Right atrium auricular region (tissue), 2 donors: Measurements from ENCODE around the gene CSMD2. TPM values are rescaled to one million over a fixed set of nuclear protein-coding genes. Genes with fewer than 3 reads are reported as not detected.

Experiments
- DNase-seq: peaks from one replicate; pipeline ENCODE4 v3.0.0-alpha.2; 2019; ENCODE audit warnings: low spot score
- H3K27ac ChIP-seq, 2 donors: fragments of 200-600 bp; sonication (generic); 1 replicate in 1 of 2; 2 replicates in 1 of 2; pipeline ENCODE4 v1.5.1; 2016 to 2019
- H3K27me3 ChIP-seq, 2 donors: fragments of 200-600 bp; sonication (generic); one replicate each; pipeline versions ENCODE4 v1.5.1 to v1.6.0; 2017 to 2019
- H3K36me3 ChIP-seq: fragments of 200-600 bp; sonication (generic); one replicate; pipeline ENCODE4 v1.5.1; 2016
- H3K4me1 ChIP-seq, 2 donors: fragments of 200-600 bp; sonication (generic); one replicate each; pipeline versions ENCODE4 v1.5.1 to v1.6.0; 2017 to 2019
- H3K4me3 ChIP-seq, 2 donors: fragments of 200-600 bp; sonication (generic); 1 replicate in 1 of 2; 2 replicates in 1 of 2; pipeline ENCODE4 v1.5.1; 2017 to 2019; ENCODE audit warnings: mild to moderate bottlenecking in 1 of 2, moderate library complexity in 1 of 2
- H3K9me3 ChIP-seq, 2 donors: fragments of 200-600 bp; sonication (generic); one replicate each; pipeline ENCODE4 v1.5.1; 2019
- total RNA-seq, 2 donors: library from RNA; depleted of rRNA; stranded (reverse); fragments of >200 nt; gene quantifications; one replicate each; pipeline ENCODE4 v1.1.0, GENCODE V29; 2016
- TF ChIP-seq, protein P1 (sequence below), 2 donors: fragments of 200-600 bp; sonication (generic); IDR thresholded peaks; one replicate each; pipeline ENCODE4 v1.5.1; 2019; ENCODE audit warnings: antibody characterized with exemption in 2 of 2

Gene CSMD2
- total RNA-seq, 2 donors from 2014 or later = 0.39 to 0.44 TPM

- no peaks in the 10 kb centered on the region for H3K27me3 ChIP-seq
- TF ChIP-seq, protein P1, sequence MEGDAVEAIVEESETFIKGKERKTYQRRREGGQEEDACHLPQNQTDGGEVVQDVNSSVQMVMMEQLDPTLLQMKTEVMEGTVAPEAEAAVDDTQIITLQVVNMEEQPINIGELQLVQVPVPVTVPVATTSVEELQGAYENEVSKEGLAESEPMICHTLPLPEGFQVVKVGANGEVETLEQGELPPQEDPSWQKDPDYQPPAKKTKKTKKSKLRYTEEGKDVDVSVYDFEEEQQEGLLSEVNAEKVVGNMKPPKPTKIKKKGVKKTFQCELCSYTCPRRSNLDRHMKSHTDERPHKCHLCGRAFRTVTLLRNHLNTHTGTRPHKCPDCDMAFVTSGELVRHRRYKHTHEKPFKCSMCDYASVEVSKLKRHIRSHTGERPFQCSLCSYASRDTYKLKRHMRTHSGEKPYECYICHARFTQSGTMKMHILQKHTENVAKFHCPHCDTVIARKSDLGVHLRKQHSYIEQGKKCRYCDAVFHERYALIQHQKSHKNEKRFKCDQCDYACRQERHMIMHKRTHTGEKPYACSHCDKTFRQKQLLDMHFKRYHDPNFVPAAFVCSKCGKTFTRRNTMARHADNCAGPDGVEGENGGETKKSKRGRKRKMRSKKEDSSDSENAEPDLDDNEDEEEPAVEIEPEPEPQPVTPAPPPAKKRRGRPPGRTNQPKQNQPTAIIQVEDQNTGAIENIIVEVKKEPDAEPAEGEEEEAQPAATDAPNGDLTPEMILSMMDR (IDR thresholded peaks at IDR 0.05) = no peak
- no peaks in the 10 kb centered on the region for H3K9me3 ChIP-seq
- no peak overlapping the region for H3K27ac ChIP-seq
- no peaks in the 10 kb centered on the region for H3K4me1 ChIP-seq
- DNase-seq = no peak
- no peaks in the 10 kb centered on the region for H3K36me3 ChIP-seq
- no peak overlapping the region for H3K4me3 ChIP-seq
These were observed 127.2 kb downstream of the CSMD2 start for GRCh38 chr1:34037856-34038255.

DNA sequence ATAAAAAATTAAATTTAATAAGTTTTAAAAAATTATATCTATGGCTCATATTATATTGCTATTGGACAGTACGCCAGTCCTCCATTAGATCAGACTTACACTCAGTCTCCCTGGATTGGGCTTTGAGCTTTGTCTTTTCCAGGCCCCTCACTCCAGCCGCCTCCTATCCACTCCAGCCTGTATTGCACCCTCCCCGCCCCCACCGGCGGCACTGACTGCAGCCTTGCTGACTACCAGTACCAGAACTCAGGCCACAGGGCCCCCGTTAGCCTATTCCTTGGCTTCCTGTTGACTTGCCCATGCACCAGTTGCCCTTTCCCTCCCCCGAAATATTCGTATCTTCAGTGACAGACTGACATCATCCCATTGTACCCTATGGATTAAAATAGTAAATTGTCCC lies 127.9 kb downstream of the CSMD2 start:
- Histone ChIP-seq H3K27me3 (no peaks in the 10 kb centered on the region), H3K4me1 (no peaks in the 10 kb centered on the region), H3K27ac (no peak overlapping the region), H3K9me3 (no peaks in the 10 kb centered on the region), H3K4me3 (no peak overlapping the region), H3K36me3 (no peaks in the 10 kb centered on the region)
- TF ChIP-seq, protein P1 (IDR thresholded peaks at IDR 0.05) = no peak
- DNase-seq = no peak

- no peaks in the 10 kb centered on the region for H3K9me3 ChIP-seq
- no peaks in the 10 kb centered on the region for H3K27me3 ChIP-seq
- no peaks in the 10 kb centered on the region for H3K4me1 ChIP-seq
- no peak for DNase-seq
- TF ChIP-seq, protein P1 (IDR thresholded peaks at IDR 0.05) = no peak
- H3K4me3 ChIP-seq = no peak overlapping the region
- H3K36me3 ChIP-seq = no peaks in the 10 kb centered on the region
- H3K27ac ChIP-seq = no peak overlapping the region
These were observed 131.0 kb downstream of the CSMD2 start for GRCh38 chr1:34034036-34034435.

DNA sequence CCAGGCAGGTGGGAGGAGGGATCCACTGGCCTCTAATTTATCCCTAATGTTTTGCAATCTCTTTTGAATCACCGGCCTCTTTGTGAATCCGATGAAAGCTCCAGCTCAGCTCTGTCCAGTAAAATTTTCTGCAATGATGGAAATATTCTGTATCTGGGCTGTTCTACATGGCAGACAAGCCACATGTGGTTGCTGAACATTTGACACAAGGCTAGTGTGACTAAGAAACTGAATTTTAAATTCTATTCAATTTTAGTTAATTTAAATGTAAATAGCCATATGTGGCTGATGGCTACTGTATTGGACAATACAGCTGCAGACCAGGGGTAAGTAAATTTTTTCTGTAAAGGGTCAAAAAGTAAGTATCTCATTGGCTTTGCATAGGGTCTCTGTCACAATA lies 135.1 kb downstream of the CSMD2 start:
- Histone ChIP-seq H3K36me3 (no peaks in the 10 kb centered on the region), H3K4me3 (no peak overlapping the region), H3K27ac (no peak overlapping the region), H3K27me3 (no peaks in the 10 kb centered on the region), H3K4me1 (no peaks in the 10 kb centered on the region), H3K9me3 (no peaks in the 10 kb centered on the region)
- TF ChIP-seq, protein P1 (IDR thresholded peaks at IDR 0.05) = no peak
- no peak for DNase-seq

DNA sequence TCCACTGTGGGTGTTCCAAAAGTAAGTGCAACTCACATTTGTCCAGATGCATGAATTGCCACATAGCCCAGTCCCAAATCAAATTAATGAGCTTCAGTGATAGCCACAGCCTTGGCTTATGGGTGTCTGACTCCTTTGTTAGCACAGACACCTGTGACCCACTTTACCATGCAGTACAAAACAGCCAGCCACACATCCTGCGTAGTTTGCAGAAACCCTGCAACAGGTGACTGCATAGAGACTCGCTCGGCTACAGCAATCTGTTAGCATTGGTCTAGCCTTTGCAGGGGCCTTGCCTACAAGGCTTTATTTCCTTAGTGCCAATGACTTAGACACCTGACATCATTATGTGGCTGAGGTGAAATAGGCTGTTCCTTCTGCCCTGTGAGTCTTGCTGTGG lies 135.5 kb downstream of the CSMD2 start:
- no peaks in the 10 kb centered on the region for H3K9me3 ChIP-seq
- no peaks in the 10 kb centered on the region for H3K4me1 ChIP-seq
- TF ChIP-seq, protein P1 (IDR thresholded peaks at IDR 0.05) = no peak
- no peak overlapping the region for H3K27ac ChIP-seq
- H3K27me3 ChIP-seq = no peaks in the 10 kb centered on the region
- no peak overlapping the region for H3K4me3 ChIP-seq
- no peaks in the 10 kb centered on the region for H3K36me3 ChIP-seq
- no peak for DNase-seq

- H3K27me3 ChIP-seq = no peaks in the 10 kb centered on the region
These were observed 136.5 kb downstream of the CSMD2 start for GRCh38 chr1:34028381-34029055.

More at GRCh38 chr1:34028381-34029055, 136.5 kb downstream of the CSMD2 start:
- no peak overlapping the region for H3K27ac ChIP-seq
- no peak overlapping the region for H3K4me3 ChIP-seq
- TF ChIP-seq, protein P1 (IDR thresholded peaks at IDR 0.05) = no peak
- H3K36me3 ChIP-seq = no peaks in the 10 kb centered on the region
- no peaks in the 10 kb centered on the region for H3K4me1 ChIP-seq
- no peaks in the 10 kb centered on the region for H3K9me3 ChIP-seq
- no peak for DNase-seq
